T-cell (primary cell): ENCODE measurements around the gene P4HTM. TPM values are rescaled to one million over a fixed set of nuclear protein-coding genes. Genes with fewer than 3 reads are reported as not detected.

Experiments
- ATAC-seq, 4 experiments: fragments of 200-7000 bp in 3 of 4; fragments of 150-1000 bp in 1 of 4; cut with Tn5 transposase; replicated peaks in 1 of 4; 1 replicate in 3 of 4; 2 replicates in 1 of 4; pipeline ENCODE4 v1.10.0; 2021; ENCODE audit warnings: moderate library complexity in 3 of 4, mild to moderate bottlenecking in 2 of 4, moderate number of reproducible peaks in 1 of 4
- CTCF ChIA-PET, 2 donors: fragments of 300-600 bp; sonication (Branson Sonifier 250); formaldehyde crosslinking; loops; one replicate each; lab custom pipeline; 2022; ENCODE audit warnings: antibody characterized with exemption in 2 of 2; lab: Charles Lee
- POLR2A ChIA-PET, 2 donors: fragments of 300-600 bp; sonication (Branson Sonifier 250); formaldehyde crosslinking; loops; one replicate each; lab custom pipeline; 2022; ENCODE audit warnings: antibody characterized with exemption in 2 of 2; lab: Charles Lee
- DNase-seq, 35 experiments: peaks; one replicate each; pipeline versions ENCODE4 v3.0.0 to v3.0.0-alpha.2; 2013 to 2023
- H3K27ac ChIP-seq: one replicate; pipeline ENCODE4 v1.5.1; 2013; ENCODE audit warnings: low read length
- H3K27me3 ChIP-seq, 2 experiments: replicated peaks in 1 of 2; 1 replicate in 1 of 2; 2 replicates in 1 of 2; pipeline versions ENCODE4 v1.6.1 to v1.7.0; 2013; ENCODE audit warnings: low read length in 1 of 2, mixed read lengths in 1 of 2; ENCODE audit not compliant: control insufficient read depth in 2 of 2, insufficient read depth in 2 of 2; ENCODE audit errors: extremely low read depth in 1 of 2
- H3K36me3 ChIP-seq, 2 donors: 1 replicate in 1 of 2; 2 replicates in 1 of 2; pipeline versions ENCODE4 v1.6.1 to v1.7.0; 2013; ENCODE audit warnings: low read length in 1 of 2; ENCODE audit not compliant: control insufficient read depth in 2 of 2, insufficient read depth in 1 of 2; ENCODE audit errors: extremely low read depth in 1 of 2
- H3K4me1 ChIP-seq, 2 experiments: 1 replicate in 1 of 2; 2 replicates in 1 of 2; pipeline versions ENCODE4 v1.6.1 to v1.7.0; 2013; ENCODE audit warnings: low read length in 2 of 2, mixed read lengths in 1 of 2; ENCODE audit not compliant: insufficient read depth in 2 of 2, control insufficient read depth in 1 of 2; ENCODE audit errors: extremely low read depth in 1 of 2
- H3K4me3 ChIP-seq, 2 donors: 1 replicate in 1 of 2; 2 replicates in 1 of 2; pipeline versions ENCODE4 v1.5.1 to v1.7.0; 2013; ENCODE audit warnings: mild to moderate bottlenecking in 2 of 2, low read length in 1 of 2, moderate library complexity in 1 of 2; ENCODE audit not compliant: control insufficient read depth in 1 of 2; ENCODE audit errors: extremely low read depth in 1 of 2
- H3K9me3 ChIP-seq: 2 replicates; pipeline ENCODE4 v1.7.0; 2013
- H3K27ac Mint-ChIP-seq, 2 donors: one replicate each; pipeline ENCODE4 v1.8.0; 2020 to 2021; ENCODE audit warnings: mild to moderate bottlenecking in 2 of 2, mixed read lengths in 2 of 2
- H3K27me3 Mint-ChIP-seq, 2 donors: one replicate each; pipeline ENCODE4 v1.8.0; 2021 to 2022; ENCODE audit warnings: mixed read lengths in 2 of 2
- H3K36me3 Mint-ChIP-seq: one replicate; pipeline ENCODE4 v1.8.0; 2021; ENCODE audit warnings: mixed read lengths
- H3K4me1 Mint-ChIP-seq, 3 donors: one replicate each; pipeline ENCODE4 v1.8.0; 2020 to 2022; ENCODE audit warnings: mixed read lengths in 3 of 3, mild to moderate bottlenecking in 1 of 3
- H3K4me3 Mint-ChIP-seq, 3 donors: one replicate each; pipeline ENCODE4 v1.8.0; 2020 to 2022; ENCODE audit warnings: mild to moderate bottlenecking in 3 of 3, mixed read lengths in 3 of 3, moderate library complexity in 3 of 3
- H3K9me3 Mint-ChIP-seq, 3 donors: one replicate each; pipeline ENCODE4 v1.8.0; 2020 to 2022; ENCODE audit warnings: mixed read lengths in 3 of 3
- WGBS: methylation state at CpG from one replicate; pipeline ENCODE4 v1.1.5; 2013; ENCODE audit warnings: missing lambda C conversion rate; ENCODE audit not compliant: insufficient coverage; 5-methylcytosine and 5-hydroxymethylcytosine counted together
- total RNA-seq, 35 experiments: library from RNA in 6 of 35; stranded (reverse) in 6 of 35; fragments of 120-200 nt in 1 of 35; gene quantifications; one replicate each; pipeline versions ENCODE4 v1.2.1 to v1.2.4 and lab custom pipeline; 2013 to 2026

Gene P4HTM
- total RNA-seq, 5 donors from 2014 or later (not counting 1 experiment from before 2014, with no cell fraction given) = 40.4 to 79.0 (median 73.6) TPM

DNA sequence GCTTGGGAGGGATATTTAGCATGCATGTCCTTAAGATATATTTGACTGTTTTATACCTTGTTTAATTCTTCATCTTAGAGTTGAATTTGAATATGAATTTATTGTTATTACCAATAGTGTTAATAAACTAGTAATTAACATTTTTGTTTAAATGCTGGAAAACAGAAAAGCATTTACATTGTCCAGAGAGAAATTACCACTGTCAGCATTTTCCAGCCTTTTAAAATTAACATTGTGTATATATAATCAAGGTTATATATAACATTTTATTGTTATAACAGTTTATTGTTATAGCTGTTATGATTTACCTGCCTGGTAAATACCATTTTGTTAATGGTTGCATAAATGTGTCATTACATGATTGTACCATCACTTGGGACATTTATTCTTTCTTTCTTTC lies 8.0 kb upstream of the P4HTM start:
- H3K4me3 ChIP-seq = no peak overlapping the region
- H3K4me1 ChIP-seq = peaks cover 0 to under 1% of the 10 kb centered on the region in 2 experiments
- ATAC-seq (no peak), DNase-seq (no peak)
- H3K36me3 ChIP-seq = peaks cover 17 to 76% of the 10 kb centered on the region in 2 donors
- H3K27ac ChIP-seq = no peak overlapping the region
- H3K27me3 Mint-ChIP-seq = no peaks in the 10 kb centered on the region
- CTCF ChIA-PET = no interaction called here
- no peak overlapping the region for H3K4me3 Mint-ChIP-seq
- POLR2A ChIA-PET = no interaction called here
- H3K4me1 Mint-ChIP-seq = peaks cover 0 to 5% (median 0%) of the 10 kb centered on the region in 3 donors
- H3K27ac Mint-ChIP-seq = no peak overlapping the region
- no peaks in the 10 kb centered on the region for H3K9me3 ChIP-seq
- H3K36me3 Mint-ChIP-seq = peaks cover 38% of the 10 kb centered on the region
- H3K9me3 Mint-ChIP-seq = no peaks in the 10 kb centered on the region
- H3K27me3 ChIP-seq = no peaks in the 10 kb centered on the region

DNA sequence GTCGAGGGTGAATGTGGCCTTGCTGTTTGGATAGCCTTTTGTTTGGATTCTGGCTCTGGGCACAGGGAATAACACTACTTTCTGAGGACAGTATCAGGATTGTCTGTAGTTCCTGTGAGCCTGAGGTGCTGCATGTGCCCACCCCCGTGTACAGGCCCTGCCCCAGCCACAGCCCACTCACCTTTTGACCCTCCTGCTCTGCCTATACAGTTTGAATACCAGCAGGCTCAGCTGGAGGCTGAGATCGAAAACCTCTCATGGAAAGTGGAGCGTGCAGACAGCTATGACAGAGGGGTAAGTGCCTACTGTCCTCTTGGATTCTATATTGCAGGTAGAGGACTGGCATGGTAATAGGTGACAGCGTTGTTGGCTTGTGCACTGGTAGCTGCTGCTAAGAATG lies 7.4 kb upstream of the P4HTM start:
- CTCF ChIA-PET = no interaction called here
- peaks cover 38% of the 10 kb centered on the region for H3K36me3 Mint-ChIP-seq

GRCh38 chr3:48983096-48983495 lies 6.9 kb upstream of the P4HTM start:
- Histone ChIP-seq H3K36me3 (peaks cover 17 to 66% of the 10 kb centered on the region in 2 donors), H3K4me1 (peaks cover 0 to 9% of the 10 kb centered on the region in 2 experiments)
- POLR2A ChIA-PET = no interaction called here

More for the DNA sequence above, 7.4 kb upstream of the P4HTM start:
- Mint-ChIP-seq H3K4me3 (no peak overlapping the region), H3K4me1 (peaks cover 2 to 6% (median 3%) of the 10 kb centered on the region in 3 donors), H3K27ac (no peak overlapping the region), H3K27me3 (no peaks in the 10 kb centered on the region), H3K9me3 (no peaks in the 10 kb centered on the region)
- no peak overlapping the region for H3K27ac ChIP-seq
- no peaks in the 10 kb centered on the region for H3K27me3 ChIP-seq
- peaks cover 0 to 5% of the 10 kb centered on the region in 2 experiments for H3K4me1 ChIP-seq
- H3K9me3 ChIP-seq = no peaks in the 10 kb centered on the region
- DNase-seq (no peak), ATAC-seq (no peak)
- POLR2A ChIA-PET = no interaction called here
- 95% methylated on average over 5 of the region's 5 CpGs for whole genome bisulfite sequencing
- H3K36me3 ChIP-seq = peaks cover 17 to 70% of the 10 kb centered on the region in 2 donors
- H3K4me3 ChIP-seq = no peak overlapping the region

DNA sequence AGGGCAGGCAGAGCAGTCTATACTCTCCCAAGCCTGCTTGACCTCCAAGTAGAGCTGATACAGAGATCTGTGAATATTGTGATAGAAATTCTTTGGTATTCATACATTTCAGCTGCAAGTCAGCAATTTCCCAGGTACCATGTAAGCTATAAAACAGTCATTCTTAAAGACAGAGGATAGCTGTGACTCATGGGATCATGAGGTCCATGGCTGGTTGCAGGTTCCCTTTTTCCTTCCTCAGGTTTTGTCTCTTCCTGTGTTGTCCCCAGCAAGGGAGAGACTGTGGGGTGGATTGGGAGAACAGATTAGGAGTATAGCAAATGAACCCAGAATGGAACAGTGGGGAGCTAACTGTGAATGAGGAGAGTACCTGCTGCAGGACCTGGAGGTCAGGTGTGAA lies 5.4 kb upstream of the P4HTM start:
- Mint-ChIP-seq H3K36me3 (peaks cover 28% of the 10 kb centered on the region), H3K4me3 (no peak overlapping the region)
- CTCF ChIA-PET = interaction anchor here (0.6 to 1.4 kb wide), 3 partner anchors 37 to 136 kb away, joined by 3 read pairs; partner anchors contain the start of genes IMPDH2 (in 1 of the 2), NDUFAF3 (in 1 of the 2) and USP19 (in 1 of the 2)

More at GRCh38 chr3:48983096-48983495, 6.9 kb upstream of the P4HTM start:
- H3K27ac Mint-ChIP-seq = peak overlapping the region in 1 of 2 donors; percentile 71
- no CpG with 5 or more reads among the region's 4 CpGs for WGBS
- peaks cover 36% of the 10 kb centered on the region for H3K36me3 Mint-ChIP-seq
- DNase-seq (no peak), ATAC-seq (no peak)
- no peak overlapping the region for H3K27ac ChIP-seq
- CTCF ChIA-PET = no interaction called here
- H3K9me3 ChIP-seq = no peaks in the 10 kb centered on the region
- H3K27me3 ChIP-seq = no peaks in the 10 kb centered on the region
- no peaks in the 10 kb centered on the region for H3K27me3 Mint-ChIP-seq
- H3K4me1 Mint-ChIP-seq = peaks cover 6 to 10% (median 8%) of the 10 kb centered on the region in 3 donors
- H3K4me3 Mint-ChIP-seq = no peak overlapping the region
- H3K9me3 Mint-ChIP-seq = no peaks in the 10 kb centered on the region
- H3K4me3 ChIP-seq = no peak overlapping the region

GRCh38 chr3:48985831-48986376 lies 4.1 kb upstream of the P4HTM start:
- Histone ChIP-seq H3K27ac (no peak overlapping the region), H3K4me1 (peaks cover 5 to 29% of the 10 kb centered on the region in 2 experiments), H3K9me3 (no peaks in the 10 kb centered on the region), H3K4me3 (no peak overlapping the region), H3K36me3 (peaks cover 14 to 47% of the 10 kb centered on the region in 2 donors), H3K27me3 (no peaks in the 10 kb centered on the region)
- 98% methylated on average over 5 of the region's 7 CpGs for WGBS
- Mint-ChIP-seq H3K4me3 (no peak overlapping the region), H3K27ac (peak overlapping the region in 1 of 2 donors; percentile 59), H3K4me1 (peaks cover 20 to 22% (median 22%) of the 10 kb centered on the region in 3 donors), H3K9me3 (no peaks in the 10 kb centered on the region), H3K36me3 (peaks cover 24% of the 10 kb centered on the region), H3K27me3 (no peaks in the 10 kb centered on the region)
- no peak for ATAC-seq
- CTCF ChIA-PET = interaction anchor here in 1 of 2 donors (0.9 kb wide), 1 partner anchor 22 kb away, joined by 5 read pairs; the partner anchor contains the start of gene WDR6
- DNase-seq = no peak
- POLR2A ChIA-PET = interaction anchor here in 1 of 2 donors (0.6 kb wide), 1 partner anchor 26 kb away, joined by 3 read pairs; no protein-coding TSS in a partner anchor

More for the DNA sequence above, 5.4 kb upstream of the P4HTM start:
- peaks cover 17 to 19% (median 19%) of the 10 kb centered on the region in 3 donors for H3K4me1 Mint-ChIP-seq
- Histone ChIP-seq H3K4me1 (peaks cover 5 to 24% of the 10 kb centered on the region in 2 experiments), H3K36me3 (peaks cover 14 to 57% of the 10 kb centered on the region in 2 donors), H3K9me3 (no peaks in the 10 kb centered on the region), H3K27me3 (no peaks in the 10 kb centered on the region), H3K27ac (no peak overlapping the region), H3K4me3 (no peak overlapping the region)
- no peak for ATAC-seq
- no peak for DNase-seq
- no peaks in the 10 kb centered on the region for H3K27me3 Mint-ChIP-seq
- H3K27ac Mint-ChIP-seq = peak overlapping the region; percentile 11 to 65
- H3K9me3 Mint-ChIP-seq = no peaks in the 10 kb centered on the region
- POLR2A ChIA-PET = no interaction called here

DNA sequence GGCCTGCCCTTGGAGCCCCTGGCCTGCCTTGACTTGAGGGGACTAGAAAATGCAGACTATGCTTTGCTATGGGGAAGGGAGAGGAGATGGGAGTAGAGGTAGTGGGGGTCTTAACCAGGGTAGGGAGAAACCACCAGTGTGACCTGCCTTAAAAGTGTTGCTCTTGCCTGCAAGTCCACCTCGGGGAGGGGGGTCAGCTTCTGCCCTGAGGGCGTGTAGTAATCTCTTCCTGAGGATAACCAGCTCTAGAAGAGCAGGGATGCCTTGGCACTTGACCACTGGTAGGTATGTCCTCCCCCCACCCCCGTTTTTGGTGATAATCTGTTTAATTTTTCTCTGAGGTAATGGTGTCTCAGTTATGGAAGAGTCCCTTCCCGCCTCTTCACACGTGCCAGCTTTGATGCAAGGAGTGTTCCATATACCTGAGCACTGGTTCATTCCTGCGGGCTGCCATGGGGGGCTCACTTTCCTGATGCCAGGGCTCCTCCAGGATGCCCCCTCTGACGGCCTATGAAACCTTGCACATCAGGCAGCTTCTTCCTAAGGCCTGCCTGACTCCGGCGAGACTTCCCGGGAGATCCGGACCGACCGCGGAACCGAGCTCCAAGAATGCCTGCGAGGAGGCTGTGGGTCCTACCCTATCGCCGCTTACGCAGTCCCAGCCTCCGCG lies 780 bp upstream of the P4HTM start:
- Histone ChIP-seq H3K27me3 (no peaks in the 10 kb centered on the region), H3K4me3 (peak overlapping the region; percentile 63 to 94), H3K36me3 (peaks cover 13 to 18% of the 10 kb centered on the region in 2 donors), H3K9me3 (no peaks in the 10 kb centered on the region), H3K27ac (peak overlapping the region; percentile 67), H3K4me1 (peaks cover 8 to 39% of the 10 kb centered on the region in 2 experiments)
- ATAC-seq (peak in 1 of 4 experiments; percentile 1), DNase-seq (no peak)
- Mint-ChIP-seq H3K4me1 (peaks cover 42 to 47% (median 47%) of the 10 kb centered on the region in 3 donors), H3K27ac (peak overlapping the region; percentile 90 to 91), H3K27me3 (no peaks in the 10 kb centered on the region), H3K9me3 (no peaks in the 10 kb centered on the region), H3K4me3 (peak overlapping the region; percentile 87 to 95 (median 93)), H3K36me3 (peaks cover 3% of the 10 kb centered on the region)
- ChIA-PET POLR2A (interaction anchor here in 1 of 2 donors (0.6 kb wide), 1 partner anchor 23 kb away, joined by 3 read pairs; no protein-coding TSS in a partner anchor), CTCF (interaction anchor here in 1 of 2 donors (1.1 to 3.4 kb wide), 3 partner anchors 18 to 105 kb away, joined by 5 to 64 read pairs (median 28); partner anchors contain the start of genes NDUFAF3, QRICH1 and WDR6)
- WGBS = 6% methylated on average over 20 of the region's 21 CpGs
